ENCODE results near the gene EEFSEC. TPM values are rescaled to one million over a fixed set of nuclear protein-coding genes. Genes with fewer than 3 reads are reported as not detected.

Gene EEFSEC
- total and polyA plus RNA-seq, 2 of the 8 experiments (the other 6 are each of a cell fraction or from before 2014, with no cell fraction given): 13.1 to 19.8 TPM

DNA sequence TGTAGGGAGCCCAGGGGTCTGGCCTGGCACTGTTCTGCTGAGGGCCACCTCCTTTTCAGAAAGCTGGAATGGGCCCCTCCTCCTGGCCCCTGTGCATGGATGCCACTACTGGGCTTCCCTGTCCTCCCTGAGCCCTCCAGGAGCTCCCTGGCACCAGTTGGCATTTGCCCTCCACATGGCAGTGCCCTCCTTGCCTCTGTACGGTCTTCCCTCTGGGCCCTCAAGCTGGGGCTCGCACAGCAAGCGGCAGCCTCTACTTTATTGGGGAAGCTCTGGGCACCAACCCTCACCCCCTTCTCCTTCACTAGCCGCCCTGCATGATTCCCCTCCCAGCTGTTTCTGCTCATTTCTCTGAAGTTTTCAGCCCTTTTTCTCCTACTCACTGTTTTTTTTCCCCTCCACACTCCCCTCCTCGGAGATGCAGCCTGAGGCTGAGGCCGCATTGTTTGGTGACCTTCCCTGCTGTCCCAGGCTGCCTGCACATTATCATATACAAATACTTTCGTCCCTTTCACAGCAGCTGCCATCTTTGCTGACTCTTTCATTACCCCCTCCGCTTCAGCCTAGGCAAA is 127.3 kb downstream of the EEFSEC start:
- H3K27ac ChIP-seq (ENCODE audit: low read depth, low read length): no peak overlapping the region; the same call in 1 of the 2 replicates
- H2AK5ac ChIP-seq (ENCODE audit: low read depth, low read length): no peak overlapping the region
- peak overlapping the region; percentile 35; the same call in 1 of the 2 replicates for H2BK12ac ChIP-seq (ENCODE audit: low read depth, low read length)
- WGBS, 2 experiments (ENCODE audit: extremely low coverage in 1 of 2, insufficient coverage in 1 of 2, insufficient read length in 1 of 2, insufficient replicate concordance in 2 of 2, low coverage in 1 of 2, low lambda C conversion rate in 2 of 2, missing lambda C conversion rate in 1 of 2): 6% methylated on average over 8 of the region's 8 CpGs; no CpG with 5 or more reads in 1 of the 2 experiments
- H2BK120ac ChIP-seq (replicated peaks; ENCODE audit: low read depth, low read length): peak overlapping the region; percentile 60
- H4K5ac ChIP-seq (ENCODE audit: insufficient read length, low read depth, low read length): peak overlapping the region; percentile 41
- peak overlapping the region; percentile 77; the same call in 1 of the 2 replicates for H2BK20ac ChIP-seq (ENCODE audit: low read length)
- no peaks in the 10 kb centered on the region for H4K20me1 ChIP-seq (replicated peaks in 1 of 2; ENCODE audit: control insufficient read depth in 1 of 2, insufficient read depth in 2 of 2, low read length in 2 of 2)
- H3K56ac ChIP-seq (replicated peaks; ENCODE audit: insufficient read length, low read depth, low read length): no peak overlapping the region
- peak overlapping the region; percentile 90 for H4K91ac ChIP-seq (replicated peaks; ENCODE audit: insufficient read length, low read length)
- no peak overlapping the region; a peak in 1 of 7 replicates for H3K9ac ChIP-seq (replicated peaks in 1 of 4; ENCODE audit: extremely low read depth in 1 of 4, low read depth in 3 of 4, low read length in 3 of 4)
- no peaks in the 10 kb centered on the region for H3K36me3 ChIP-seq (ENCODE audit: control insufficient read depth in 2 of 4, insufficient read depth in 4 of 4, low read length in 3 of 4)
- peak overlapping the region; percentile 71 for H3K18ac ChIP-seq (ENCODE audit: extremely low read depth, low read length)
- H2BK5ac ChIP-seq (ENCODE audit: low read depth, low read length): peak overlapping the region; percentile 94; the same call in 1 of the 2 replicates
- H3K79me2 ChIP-seq (ENCODE audit: control insufficient read depth in 1 of 2, insufficient read depth in 2 of 2, low read length in 2 of 2): no peaks in the 10 kb centered on the region
- H3K4ac ChIP-seq (replicated peaks; ENCODE audit: insufficient read length, low read depth, low read length): peak overlapping the region; percentile 19
- H3K27me3 ChIP-seq (replicated peaks in 1 of 4; ENCODE audit: control insufficient read depth in 3 of 4, extremely low read depth in 1 of 4, insufficient read depth in 3 of 4, low read length in 3 of 4): peaks cover 0 to 12% (median 7%) of the 10 kb centered on the region in 4 experiments; a peak in 3 of 7 replicates
- no peak overlapping the region for H3K23ac ChIP-seq (ENCODE audit: insufficient read length)
- FAIRE-seq (peak; percentile 98), DNase-seq (ENCODE audit: low read depth in 1 of 2, low spot score in 2 of 2) (peak; percentile 51 to 65)
- no peak overlapping the region; the same call in 1 of the 2 replicates for H4K8ac ChIP-seq (ENCODE audit: extremely low read depth, insufficient read depth, low read length)
- peak overlapping the region in 1 of 4 experiments; percentile 25; a peak in 4 of 8 replicates for H3K4me3 ChIP-seq (ENCODE audit: extremely low read depth in 1 of 4, insufficient read depth in 2 of 4, low read depth in 3 of 4, low read length in 4 of 4)
- peaks cover 31 to 68% (median 41%) of the 10 kb centered on the region in 4 experiments for H3K4me1 ChIP-seq (replicated peaks in 1 of 4; ENCODE audit: control insufficient read depth in 3 of 4, insufficient read depth in 4 of 4, low read length in 3 of 4)
- no peaks in the 10 kb centered on the region for H3K9me3 ChIP-seq (ENCODE audit: insufficient read depth in 2 of 2, low read depth in 1 of 2, low read length in 1 of 2)
- H2BK15ac ChIP-seq (ENCODE audit: low read length): no peak overlapping the region; the same call in 1 of the 2 replicates
- H3K79me1 ChIP-seq (ENCODE audit: low read depth, low read length): no peaks in the 10 kb centered on the region
- no peak overlapping the region for H3K14ac ChIP-seq (ENCODE audit: insufficient read length)
- ChIA-PET CTCF (ENCODE audit: partially characterized antibody) (interaction anchor here (0.6 to 3.5 kb wide), 12 partner anchors 10 to 293 kb away, joined by 3 to 17 read pairs (median 4); no protein-coding TSS in a partner anchor), POLR2A (ENCODE audit: partially characterized antibody) (interaction anchor here (0.8 kb wide), 1 partner anchor 54 kb away, joined by 3 read pairs; no protein-coding TSS in a partner anchor)
- no peak overlapping the region for H2AFZ ChIP-seq (ENCODE audit: low read length)
- no peaks in the 10 kb centered on the region for H3K23me2 ChIP-seq (ENCODE audit: low read depth, low read length)
- peak overlapping the region; percentile 55 to 62 for H3K4me2 ChIP-seq (ENCODE audit: insufficient read depth in 1 of 2, low read depth in 2 of 2, low read length in 2 of 2)
- TF ChIP-seq POLR2AphosphoS5 (IDR thresholded peaks at IDR 0.05; ENCODE audit: low read depth, low read length) (no peak), RBBP5 (IDR thresholded peaks at IDR 0.05; ENCODE audit: borderline replicate concordance, low read depth, low read length) (peak; percentile 39; the same call in 1 of the 2 replicates), CHD1 (IDR thresholded peaks at IDR 0.05; ENCODE audit: low read depth, low read length) (no peak), TEAD4 (IDR thresholded peaks at IDR 0.05; ENCODE audit: low read depth, low read length) (peak; percentile 48; the same call in 1 of the 2 replicates), ASH2L (IDR thresholded peaks at IDR 0.05; ENCODE audit: low read length) (no peak), RNF2 (IDR thresholded peaks at IDR 0.05; ENCODE audit: borderline replicate concordance, low read depth, low read length, missing control alignments, poor library complexity, severe bottlenecking) (no peak), EZH2 (IDR thresholded peaks at IDR 0.05; ENCODE audit: low read depth, low read length, severe bottlenecking) (no peak), SIN3A (conservative IDR thresholded peaks at IDR 0.05 in 1 of 2, IDR thresholded peaks at IDR 0.05 in 1 of 2; ENCODE audit: low read depth in 1 of 2, low read length in 2 of 2) (no peak; a peak in 1 of 4 replicates), SP4 (IDR thresholded peaks at IDR 0.05; ENCODE audit: low read length) (no peak), PHF8 (conservative IDR thresholded peaks at IDR 0.05; ENCODE audit: low read depth, low read length) (no peak)
- TF ChIP-seq, protein P1, sequence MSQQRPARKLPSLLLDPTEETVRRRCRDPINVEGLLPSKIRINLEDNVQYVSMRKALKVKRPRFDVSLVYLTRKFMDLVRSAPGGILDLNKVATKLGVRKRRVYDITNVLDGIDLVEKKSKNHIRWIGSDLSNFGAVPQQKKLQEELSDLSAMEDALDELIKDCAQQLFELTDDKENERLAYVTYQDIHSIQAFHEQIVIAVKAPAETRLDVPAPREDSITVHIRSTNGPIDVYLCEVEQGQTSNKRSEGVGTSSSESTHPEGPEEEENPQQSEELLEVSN (IDR thresholded peaks at IDR 0.05): no peak
